SJSA1 (cell line): Measurements from ENCODE around the gene GET3. TPM values are rescaled to one million over a fixed set of nuclear protein-coding genes. Genes with fewer than 3 reads are reported as not detected.
"Not testable (repeated sequence)": the region's sequence is repeated elsewhere in the genome, so short reads cannot be mapped to it uniquely, and the experiment has no call there.

Experiments used
- DNase-seq, 2 experiments: peaks; one replicate each; pipeline ENCODE4 v3.0.0-alpha.2; 2015 to 2020; ENCODE audit warnings: low spot score in 2 of 2, low read depth in 1 of 2
- H3K27ac ChIP-seq: fragments of 250-450 bp; sonication (Bioruptor Pico); 2 replicates; pipeline ENCODE4 v1.5.1; 2020; ENCODE audit warnings: mild to moderate bottlenecking, moderate library complexity
- H3K27me3 ChIP-seq: fragments of 250-450 bp; sonication (Bioruptor Pico); replicated peaks from 2 replicates; pipeline ENCODE4 v1.5.1; 2020; ENCODE audit warnings: mild to moderate bottlenecking, moderate library complexity
- H3K36me3 ChIP-seq: fragments of 250-450 bp; sonication (Bioruptor Pico); 2 replicates; pipeline ENCODE4 v1.5.1; 2020; ENCODE audit warnings: mild to moderate bottlenecking
- H3K4me1 ChIP-seq: fragments of 250-450 bp; sonication (Bioruptor Pico); replicated peaks from 2 replicates; pipeline ENCODE4 v1.6.1; 2021; ENCODE audit warnings: mild to moderate bottlenecking
- H3K4me3 ChIP-seq: fragments of 250-450 bp; sonication (Bioruptor Pico); 2 replicates; pipeline ENCODE4 v1.5.1; 2020; ENCODE audit warnings: mild to moderate bottlenecking
- H3K9me3 ChIP-seq: fragments of 250-450 bp; sonication (Bioruptor Pico); replicated peaks from 2 replicates; pipeline ENCODE4 v1.5.1; 2020; ENCODE audit warnings: mild to moderate bottlenecking
- total RNA-seq: library from RNA; depleted of rRNA; stranded (reverse); fragments of >200 nt; shearing (Covaris generic); gene quantifications from 2 replicates; pipeline ENCODE4 v1.2.3, GENCODE V29; 2014; rRNA removed

GET3 gene
- total RNA-seq, 1 experiment from 2014 or later, result 127 TPM

- H3K36me3 ChIP-seq, result peaks cover 16% of the 10 kb centered on the region
- peaks cover 56% of the 10 kb centered on the region for H3K4me1 ChIP-seq
- peak overlapping the region; percentile 93 for H3K27ac ChIP-seq
- peak overlapping the region; percentile 70 for H3K4me3 ChIP-seq
- DNase-seq, result peak; percentile 68 to 74
- no peaks in the 10 kb centered on the region for H3K27me3 ChIP-seq
- H3K9me3 ChIP-seq, result no peaks in the 10 kb centered on the region
Measured at GRCh38 chr19:12792051-12792852, 55.0 kb downstream of the GET3 start.

GRCh38 chr19:12792853-12793289 lies 55.6 kb downstream of the GET3 start:
- H3K36me3 ChIP-seq, result peaks cover 16% of the 10 kb centered on the region
- H3K9me3 ChIP-seq, result no peaks in the 10 kb centered on the region
- H3K4me1 ChIP-seq, result peaks cover 50% of the 10 kb centered on the region
- H3K4me3 ChIP-seq, result peak overlapping the region; percentile 70
- H3K27me3 ChIP-seq, result no peaks in the 10 kb centered on the region
- peak overlapping the region; percentile 93 for H3K27ac ChIP-seq
- DNase-seq, result no peak

GRCh38 chr19:12793290-12794195 lies 56.2 kb downstream of the GET3 start:
- Histone ChIP-seq H3K4me1 (peaks cover 43% of the 10 kb centered on the region), H3K4me3 (peak overlapping the region; percentile 70), H3K27ac (peak overlapping the region; percentile 93), H3K9me3 (no peaks in the 10 kb centered on the region), H3K36me3 (peaks cover 16% of the 10 kb centered on the region), H3K27me3 (no peaks in the 10 kb centered on the region)
- DNase-seq, result peak; percentile 94 to 99

- DNase-seq, result no peak
- H3K4me3 ChIP-seq, result peak overlapping the region; percentile 70
- H3K27me3 ChIP-seq, result no peaks in the 10 kb centered on the region
- H3K4me1 ChIP-seq, result peaks cover 35% of the 10 kb centered on the region
- peaks cover 16% of the 10 kb centered on the region for H3K36me3 ChIP-seq
- H3K27ac ChIP-seq, result peak overlapping the region; percentile 93
- H3K9me3 ChIP-seq, result no peaks in the 10 kb centered on the region
Measured at GRCh38 chr19:12794196-12794941, 57.1 kb downstream of the GET3 start.

GRCh38 chr19:12794971-12795381 lies 57.7 kb downstream of the GET3 start:
- DNase-seq, result no peak
- no peak overlapping the region for H3K27ac ChIP-seq

GRCh38 chr19:12796146-12797071 lies 59.1 kb downstream of the GET3 start:
- Histone ChIP-seq H3K27me3 (peaks cover 16% of the 10 kb centered on the region), H3K4me3 (no peak overlapping the region), H3K9me3 (no peaks in the 10 kb centered on the region), H3K36me3 (peaks cover 16% of the 10 kb centered on the region), H3K27ac (no peak overlapping the region), H3K4me1 (peaks cover 18% of the 10 kb centered on the region)
- DNase-seq, result peak; percentile 79 to 82

More at GRCh38 chr19:12794971-12795381, 57.7 kb downstream of the GET3 start:
- Histone ChIP-seq H3K4me1 (peaks cover 29% of the 10 kb centered on the region), H3K27me3 (peaks cover 1% of the 10 kb centered on the region; the same call in 1 of the 2 replicates), H3K9me3 (no peaks in the 10 kb centered on the region), H3K4me3 (no peak overlapping the region), H3K36me3 (peaks cover 16% of the 10 kb centered on the region)

GRCh38 chr19:12797141-12797587 lies 59.9 kb downstream of the GET3 start:
- Histone ChIP-seq H3K27ac (no peak overlapping the region), H3K27me3 (peaks cover 23% of the 10 kb centered on the region), H3K4me1 (peaks cover 24% of the 10 kb centered on the region), H3K9me3 (no peaks in the 10 kb centered on the region), H3K4me3 (no peak overlapping the region), H3K36me3 (peaks cover 11% of the 10 kb centered on the region)
- DNase-seq, result no peak

- Histone ChIP-seq H3K27me3 (peaks cover 27% of the 10 kb centered on the region), H3K4me1 (peaks cover 24% of the 10 kb centered on the region)
- not testable (repeated sequence) for DNase-seq, H3K27ac ChIP-seq, H3K36me3 ChIP-seq, H3K9me3 ChIP-seq, H3K4me3 ChIP-seq
Measured at GRCh38 chr19:12797607-12798006, 60.3 kb downstream of the GET3 start.

Other genes with a start within 250 kb of the GET3 start
- 3.3 and 5.4 TPM in 2 replicates for gene ZNF564, start 186.0 kb upstream of the GET3 start, total RNA-seq
- 2.1 and 2.4 TPM in 2 replicates for gene ZNF490, start 126.7 kb upstream of the GET3 start, total RNA-seq
- gene ZNF791, start 126.6 kb upstream of the GET3 start, total RNA-seq, result 14.8 and 15.4 TPM in 2 replicates
- gene MAN2B1, start 70.8 kb upstream of the GET3 start, total RNA-seq, result 36.1 and 38.7 TPM in 2 replicates
- 9.7 and 23.7 TPM in 2 replicates for gene WDR83, start 70.7 kb upstream of the GET3 start, total RNA-seq
- gene DHPS, start 55.6 kb upstream of the GET3 start, total RNA-seq, result 69.4 and 71.1 TPM in 2 replicates
- not detected in 2 replicates for gene GNG14, start 49.5 kb upstream of the GET3 start, total RNA-seq
- 9.0 and 13.2 TPM in 2 replicates for gene FBXW9, start 40.9 kb upstream of the GET3 start, total RNA-seq
- 24.0 and 25.8 TPM in 2 replicates for gene TNPO2, start 13.6 kb upstream of the GET3 start, total RNA-seq
- 274 and 417 TPM in 2 replicates for gene TRIR, start 2.8 kb upstream of the GET3 start, total RNA-seq
- gene BEST2, start 14.3 kb downstream of the GET3 start, total RNA-seq, result 0.13 TPM in 1 of 2 replicates, not detected in the other
- gene HOOK2, start 38.1 kb downstream of the GET3 start, total RNA-seq, result 12.4 and 27.5 TPM in 2 replicates
- gene JUNB, start 54.0 kb downstream of the GET3 start, total RNA-seq, result 112 and 115 TPM in 2 replicates
- 4.6 and 8.7 TPM in 2 replicates for gene PRDX2, start 64.3 kb downstream of the GET3 start, total RNA-seq
- gene THSD8, start 64.6 kb downstream of the GET3 start, total RNA-seq, result not detected in 2 replicates
- 68.8 and 78.9 TPM in 2 replicates for gene RNASEH2A, start 69.1 kb downstream of the GET3 start, total RNA-seq
- not detected in 2 replicates for gene RTBDN, start 97.1 kb downstream of the GET3 start, total RNA-seq
- not detected in 2 replicates for gene MAST1, start 101.0 kb downstream of the GET3 start, total RNA-seq
- 21.8 and 25.5 TPM in 2 replicates for gene DNASE2, start 144.0 kb downstream of the GET3 start, total RNA-seq
- gene KLF1, start 149.7 kb downstream of the GET3 start, total RNA-seq, result not detected in 2 replicates
- gene GCDH, start 153.7 kb downstream of the GET3 start, total RNA-seq, result 25.9 and 43.7 TPM in 2 replicates
- 0.24 TPM in 1 of 2 replicates, not detected in the other for gene SYCE2, start 181.8 kb downstream of the GET3 start, total RNA-seq
- gene FARSA, start 196.2 kb downstream of the GET3 start, total RNA-seq, result 48.3 and 101 TPM in 2 replicates
- 1,330 and 1,700 TPM in 2 replicates for gene CALR, start 201.1 kb downstream of the GET3 start, total RNA-seq
- gene RAD23A, start 208.4 kb downstream of the GET3 start, total RNA-seq, result 145 and 164 TPM in 2 replicates
- gene GADD45GIP1, start 219.7 kb downstream of the GET3 start, total RNA-seq, result 75.7 and 84.3 TPM in 2 replicates
- 0.41 TPM in 1 of 2 replicates, not detected in the other for gene DAND5, start 232.1 kb downstream of the GET3 start, total RNA-seq